Activated CD8-positive, alpha-beta memory T cell treated with anti-CD3 and anti-CD28 coated beads, Interleukin-2, amount 50 U/mL, for 1 hour (primary cell): ENCODE data around the gene FIP1L1.

Source experiments
- DNase-seq: peaks from one replicate; pipeline ENCODE4 v3.0.0-alpha.2; 2020; ENCODE audit errors: extremely low read depth

Gene FIP1L1

DNA sequence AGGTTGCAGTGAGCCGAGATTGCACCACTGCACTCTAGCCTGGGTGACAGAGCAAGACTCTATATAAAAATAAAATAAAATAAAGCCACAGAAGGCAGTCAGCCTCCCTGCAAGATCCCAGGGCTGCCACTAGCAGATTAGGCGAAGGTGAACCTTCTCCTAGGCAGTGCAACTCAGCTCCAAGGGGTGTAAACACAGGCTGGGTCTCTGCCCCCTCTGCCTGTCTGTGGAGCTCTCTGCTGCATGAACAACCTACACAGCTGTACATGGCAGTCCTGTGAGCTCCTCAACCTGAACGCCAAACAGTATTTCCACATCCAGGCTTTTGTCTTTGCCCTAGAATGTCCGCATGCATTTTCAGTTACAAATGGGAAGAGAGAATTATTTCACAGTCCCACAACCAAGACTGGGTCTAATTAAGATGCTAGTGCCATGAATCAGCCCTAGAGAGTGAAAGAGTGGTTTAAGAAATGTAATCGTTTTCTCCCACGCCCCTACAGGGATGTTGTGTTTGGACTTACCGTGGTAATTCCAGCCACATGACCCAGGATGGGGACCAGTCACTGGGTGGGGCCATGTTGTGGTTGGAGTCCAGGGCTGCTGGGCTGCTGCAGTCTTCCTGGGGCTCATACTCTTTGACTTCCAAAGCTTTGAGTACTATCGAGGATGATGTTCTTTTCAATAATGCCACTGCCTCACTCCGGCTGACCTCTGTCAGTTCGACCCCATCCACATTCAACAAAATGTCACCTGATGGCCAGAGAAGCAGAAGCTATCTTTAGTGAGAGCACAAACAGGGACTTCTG is 99.0 kb downstream of the FIP1L1 start:
- DNase-seq: no peak

DNA sequence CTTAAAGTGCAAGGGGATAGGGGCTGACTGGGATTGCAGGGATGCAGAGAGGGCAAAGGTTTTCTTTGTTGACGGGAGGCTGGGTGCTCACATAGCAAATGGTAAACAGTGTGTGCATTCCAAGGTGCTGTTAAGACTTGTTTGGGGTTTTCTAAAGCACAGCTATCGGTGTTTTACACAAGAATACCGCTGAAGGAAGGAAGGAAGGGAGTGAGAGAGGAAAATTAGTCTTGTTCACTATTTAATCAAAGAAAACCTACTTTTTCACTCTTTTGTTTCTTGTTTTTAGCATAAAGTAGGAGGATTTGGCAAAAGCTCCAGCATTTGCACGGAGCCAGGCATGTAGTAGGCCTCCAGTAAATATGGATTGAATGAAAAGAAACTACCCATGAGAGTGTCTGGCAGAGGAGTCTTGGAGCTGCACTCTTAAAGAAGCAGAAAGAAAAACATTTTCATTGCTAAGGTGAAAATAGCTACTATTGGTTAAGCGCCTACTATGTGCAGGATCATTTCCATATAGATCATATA is 99.7 kb downstream of the FIP1L1 start:
- DNase-seq: no peak

DNA sequence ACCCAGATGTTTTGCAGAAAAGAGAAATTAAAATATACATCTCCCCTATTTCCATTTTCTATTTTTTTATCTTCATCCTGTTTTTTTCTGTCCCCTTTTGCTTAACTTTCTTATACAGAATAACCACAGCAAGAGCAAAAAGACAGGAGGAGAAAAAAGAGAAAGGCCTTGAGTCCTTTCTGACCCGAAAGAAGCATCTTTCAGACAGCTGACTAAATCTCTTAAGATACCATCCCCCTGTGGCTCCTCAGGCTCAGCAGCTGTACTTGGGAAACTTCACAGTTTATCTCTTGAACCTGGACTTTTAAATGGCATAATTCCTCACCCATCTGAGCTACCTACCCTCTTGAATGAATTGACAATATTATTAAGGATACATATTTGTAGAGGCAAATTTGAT is 100.2 kb downstream of the FIP1L1 start:
- DNase-seq: no peak

DNA sequence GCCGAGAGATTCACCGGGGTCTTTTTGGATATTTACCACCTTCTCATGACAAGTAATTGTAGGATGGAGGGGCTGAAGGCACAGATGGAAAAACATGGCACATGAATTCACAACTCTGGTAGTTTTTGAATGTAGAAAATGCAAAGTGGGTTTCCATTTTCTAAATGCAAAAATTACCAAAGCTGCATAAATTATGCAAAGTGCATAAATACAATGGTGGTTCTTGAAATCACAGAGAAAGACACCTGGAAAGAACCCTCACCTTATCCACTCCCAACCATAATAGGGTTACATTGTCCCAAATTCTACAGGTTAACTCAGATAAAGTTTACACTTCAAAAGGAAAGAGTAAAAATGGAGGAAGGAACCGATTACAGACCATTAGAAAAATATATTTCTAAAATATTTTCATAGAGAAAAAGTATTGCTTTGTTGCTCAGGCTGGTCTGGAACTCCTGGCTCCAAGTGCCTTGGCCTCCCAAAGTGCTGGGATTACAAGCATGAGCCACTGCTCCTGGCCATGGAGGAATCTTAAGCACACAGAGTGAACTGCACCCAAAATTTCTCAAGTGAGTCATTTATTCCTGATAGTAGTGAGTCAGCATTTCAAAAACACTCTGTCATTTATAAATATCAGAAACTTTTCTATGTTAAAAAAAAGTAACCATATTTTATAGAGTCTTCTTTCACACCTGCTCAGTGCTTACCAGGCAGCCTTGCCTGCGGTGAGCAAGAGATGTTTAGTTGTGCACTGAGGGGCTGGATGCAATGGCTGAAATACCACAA is 101.4 kb downstream of the FIP1L1 start:
- no peak for DNase-seq

DNA sequence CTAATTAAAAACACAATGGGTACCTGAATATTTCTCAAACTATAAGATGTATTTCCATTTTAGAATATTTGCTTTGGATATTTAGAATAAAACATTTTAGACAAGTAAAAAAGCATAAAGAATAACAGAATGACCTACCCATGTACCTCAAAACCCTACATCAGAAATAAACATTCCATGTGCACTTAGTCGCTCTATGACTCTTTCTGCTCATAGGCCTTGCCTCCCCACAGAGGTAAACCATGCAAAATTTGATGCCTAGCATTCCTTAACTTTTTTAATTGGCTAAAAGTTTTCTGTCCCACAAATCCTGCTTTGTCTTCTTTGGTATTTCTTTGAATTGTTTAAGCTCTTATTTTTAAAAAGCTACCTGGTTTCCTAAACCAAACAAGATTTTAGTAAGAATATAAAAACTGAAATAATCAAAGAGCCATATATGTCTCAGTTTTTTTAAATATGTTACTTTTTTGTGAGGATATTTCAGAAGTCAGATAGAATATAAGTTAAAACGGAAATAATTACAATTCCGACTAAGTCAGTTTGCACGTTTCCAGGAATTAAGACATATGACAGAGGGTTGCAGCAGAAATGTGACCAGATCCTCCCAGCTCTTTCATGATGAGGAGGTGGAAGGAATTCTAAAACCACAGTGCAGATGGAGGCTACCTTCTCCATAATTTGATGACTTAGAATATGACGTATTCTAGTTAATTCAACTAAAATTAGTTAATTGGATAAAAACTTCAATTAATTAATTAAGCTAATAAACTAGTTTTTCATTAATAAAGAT is 102.5 kb downstream of the FIP1L1 start:
- no peak for DNase-seq

DNA sequence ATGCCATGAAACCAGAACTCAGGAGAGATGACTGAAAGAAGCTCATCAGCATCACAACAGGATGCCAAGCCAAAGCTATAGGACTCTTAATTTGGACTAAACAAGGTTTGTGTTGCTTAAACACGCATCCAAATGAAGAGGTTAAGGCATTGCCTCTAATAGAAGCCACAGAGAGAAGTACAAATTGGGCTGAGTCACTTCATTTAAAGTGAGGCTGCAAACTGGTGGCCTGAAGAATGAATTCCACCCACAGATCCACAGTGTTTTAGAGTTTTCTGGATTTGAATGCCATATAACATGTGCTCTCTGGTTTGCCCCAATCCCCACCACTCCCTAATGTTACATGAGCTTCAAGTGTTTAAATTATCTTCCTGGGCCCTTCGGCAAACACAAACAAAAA is 103.5 kb downstream of the FIP1L1 start:
- no peak for DNase-seq

DNA sequence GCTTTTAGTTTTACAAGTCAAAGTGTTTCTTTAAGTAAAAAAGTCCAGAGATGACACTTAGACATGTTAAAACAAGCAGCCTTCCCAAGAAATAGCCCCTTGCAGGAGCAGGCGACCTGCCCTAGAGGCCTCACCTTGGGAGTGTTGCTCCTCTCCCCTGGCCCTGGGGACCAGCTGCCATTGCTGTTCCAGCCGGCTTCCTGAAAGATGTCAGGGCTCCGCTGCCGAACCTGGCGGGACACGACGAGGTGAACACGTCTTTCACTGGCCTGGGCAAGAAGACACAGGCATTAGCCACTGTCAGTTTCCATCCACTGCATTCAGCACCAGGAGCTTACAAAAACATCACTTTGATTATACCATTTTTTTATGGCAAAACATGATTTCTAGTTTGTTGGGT is 104.1 kb downstream of the FIP1L1 start:
- DNase-seq: no peak

DNA sequence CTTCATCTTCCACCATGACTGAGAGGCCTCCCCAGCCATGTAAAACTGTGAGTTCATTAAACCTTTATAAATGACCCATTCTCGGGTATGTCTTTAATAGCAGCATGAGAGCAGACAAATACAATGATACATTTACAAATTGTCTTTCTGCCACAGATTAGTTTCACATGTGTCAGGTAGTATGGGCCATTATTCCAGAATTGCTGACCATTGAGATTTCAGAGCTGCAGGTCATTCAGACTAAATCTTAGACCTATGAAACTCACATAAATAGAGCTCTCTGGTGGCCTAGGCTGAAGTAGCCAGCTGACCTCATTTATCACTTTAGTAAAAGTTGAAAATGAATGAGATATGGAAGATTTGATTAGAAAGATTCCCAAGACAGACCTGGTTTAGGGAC is 105.8 kb downstream of the FIP1L1 start:
- DNase-seq: no peak

DNA sequence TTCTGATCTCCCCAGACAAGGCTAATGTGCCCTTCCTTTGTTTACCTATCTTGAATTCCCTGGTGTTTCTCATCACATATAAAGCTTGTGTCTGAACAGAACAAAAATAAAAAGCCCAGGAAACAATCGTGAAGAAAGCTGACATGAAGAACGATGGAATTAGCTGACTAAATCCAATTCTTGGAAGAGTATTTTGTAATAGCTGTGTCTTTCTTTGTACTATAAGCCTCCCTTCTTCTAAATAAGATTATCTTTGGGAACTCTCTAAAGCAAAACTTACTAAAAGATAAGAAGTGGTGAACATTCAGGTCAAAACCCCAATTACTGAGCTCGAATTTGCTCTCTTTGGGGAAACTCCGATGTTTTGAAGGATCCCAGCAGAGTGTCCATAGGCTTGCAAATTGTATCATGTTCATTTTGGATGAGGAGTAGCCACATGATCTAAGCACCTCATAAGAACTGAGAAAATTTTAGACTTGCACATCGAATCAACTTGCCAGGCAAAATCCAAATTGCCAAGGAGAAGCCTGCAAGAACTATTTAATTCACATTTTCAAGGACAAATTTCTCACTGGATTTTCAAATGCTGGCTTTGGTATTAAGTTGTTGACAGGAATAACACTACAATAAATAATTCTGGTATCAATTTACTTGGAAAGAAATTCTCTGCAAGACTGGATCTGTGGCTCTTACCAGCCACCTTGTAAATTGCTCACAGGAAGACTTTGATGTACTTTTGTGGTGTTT is 107.6 kb downstream of the FIP1L1 start:
- DNase-seq: no peak

DNA sequence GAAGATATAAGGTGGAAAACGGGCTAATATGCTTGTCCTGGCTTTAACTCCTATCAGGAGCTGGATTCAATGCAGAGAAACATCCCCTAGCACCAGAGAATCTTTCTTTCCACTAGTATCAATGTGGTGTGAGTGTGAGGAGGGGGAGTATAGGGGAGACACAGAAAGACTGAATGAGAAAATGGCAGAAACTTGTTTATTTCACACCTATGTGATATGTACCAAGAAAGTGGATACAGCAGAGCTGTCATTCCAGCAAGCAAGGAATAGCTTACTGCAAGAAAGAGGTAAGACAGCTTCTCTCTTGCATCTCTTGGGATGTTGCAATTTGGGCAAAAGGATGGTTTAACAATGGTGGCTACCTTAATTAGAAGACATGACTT is 108.2 kb downstream of the FIP1L1 start:
- no peak for DNase-seq

DNA sequence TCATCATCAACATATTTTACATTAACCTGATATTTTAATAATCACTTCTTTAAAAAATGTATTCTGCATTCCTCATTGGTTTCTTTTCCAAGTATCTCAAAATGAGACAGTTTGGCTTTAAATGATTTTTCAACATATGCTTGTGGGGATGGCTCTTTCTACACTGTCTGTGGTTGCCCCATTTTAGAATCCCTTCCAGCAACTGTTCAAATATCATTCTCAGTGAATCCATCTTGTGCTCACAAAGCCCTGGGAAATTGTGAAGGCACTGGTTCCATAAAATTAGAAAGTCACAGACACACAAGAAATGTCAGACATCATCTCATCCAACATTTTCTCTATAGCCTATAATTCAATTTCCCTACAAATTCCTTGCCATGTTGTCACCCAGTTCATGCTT is 110.3 kb downstream of the FIP1L1 start:
- DNase-seq: no peak

DNA sequence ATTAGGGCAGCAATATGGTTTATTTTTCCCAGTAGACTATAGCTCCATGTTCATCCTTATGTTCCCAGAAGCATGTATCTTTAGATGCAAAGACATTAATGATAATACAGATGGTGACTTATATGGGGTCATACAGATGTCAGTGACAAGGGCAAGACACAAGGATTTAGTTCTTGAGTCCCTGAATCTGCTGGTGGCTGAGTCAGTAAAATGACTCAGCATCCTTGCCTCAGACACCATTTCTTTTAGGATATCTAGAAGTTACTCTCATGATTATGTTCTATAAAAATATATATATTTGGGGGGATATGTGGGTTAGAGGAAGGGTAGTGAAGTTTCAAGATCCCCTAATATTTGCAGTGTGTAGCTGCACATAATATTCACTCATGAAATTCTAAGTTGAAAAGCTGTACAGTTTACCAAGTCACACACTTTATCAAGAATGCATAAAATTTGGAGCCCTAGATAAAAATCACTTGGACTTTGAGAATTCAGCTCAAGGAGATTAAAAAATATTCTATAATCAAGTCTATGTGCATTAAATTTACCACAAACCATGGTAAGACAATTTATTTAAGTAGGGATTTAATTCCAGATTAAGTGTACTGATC is 111.9 kb downstream of the FIP1L1 start:
- no peak for DNase-seq

DNA sequence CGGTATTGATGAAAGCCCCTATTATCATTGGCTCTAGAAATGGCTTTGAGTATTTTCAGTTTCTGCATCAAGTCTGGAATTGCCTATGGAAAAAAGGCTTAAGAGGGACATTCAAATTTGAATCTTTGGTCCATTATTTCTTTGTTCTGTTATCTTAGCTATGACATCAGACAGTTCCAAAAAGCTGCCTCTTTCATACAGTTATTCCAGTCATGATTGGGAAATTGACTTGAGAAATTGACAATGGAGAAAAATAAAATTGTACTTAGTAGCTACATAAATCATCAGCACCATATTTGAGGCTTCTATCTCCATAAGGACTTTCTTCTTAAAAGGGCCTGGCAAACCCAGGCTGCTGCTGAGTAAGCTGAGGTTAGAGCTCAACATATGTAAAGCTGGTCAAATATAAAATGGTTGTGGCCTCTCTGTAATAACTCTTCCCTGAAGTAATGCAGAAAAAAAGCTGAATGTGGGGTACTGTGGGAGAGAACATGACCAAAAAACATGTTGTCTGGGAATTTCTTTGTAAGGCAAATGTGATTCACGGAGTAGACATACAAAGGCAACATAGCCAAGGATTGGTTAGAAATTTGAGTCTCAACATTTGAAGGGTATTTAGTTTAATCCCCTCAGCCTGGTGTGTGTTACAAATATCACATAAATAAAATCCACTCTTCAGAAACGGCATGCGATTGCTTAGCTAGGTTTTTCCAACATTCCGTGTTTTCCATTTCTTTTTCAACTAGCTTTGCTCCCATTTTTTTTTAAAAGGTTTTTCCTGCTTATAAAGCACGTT is 112.9 kb downstream of the FIP1L1 start:
- DNase-seq: no peak

DNA sequence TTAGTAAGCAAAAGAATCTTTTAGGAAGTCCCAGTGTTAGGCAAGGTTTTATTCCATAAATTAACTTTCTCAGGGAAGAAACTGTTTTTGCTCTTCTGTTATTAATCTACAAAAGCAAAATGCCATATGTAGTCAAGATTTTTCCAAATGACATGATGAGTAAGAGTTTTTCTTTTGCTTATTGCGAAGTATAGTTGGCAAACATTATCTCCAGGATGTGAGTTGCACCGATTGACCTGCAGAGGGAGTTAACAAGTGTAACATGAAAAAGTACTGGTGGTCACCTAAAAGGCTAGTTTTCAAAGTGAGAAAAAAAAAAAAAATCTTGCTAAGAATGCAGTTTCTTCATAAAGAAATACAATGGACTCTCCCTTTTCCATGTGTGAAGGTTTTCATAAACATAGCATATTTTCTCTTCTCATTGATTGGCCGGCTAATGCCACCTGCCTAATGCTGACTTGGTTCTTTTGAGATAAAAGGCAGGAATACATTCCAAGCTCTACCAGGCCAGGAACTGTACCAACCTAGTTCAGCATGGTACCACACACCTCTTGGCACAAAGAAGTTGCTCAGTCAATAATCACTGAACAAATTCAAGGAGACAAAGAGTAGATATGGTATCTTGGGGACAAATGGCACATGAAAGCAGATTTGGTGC is 113.7 kb downstream of the FIP1L1 start:
- DNase-seq: no peak

DNA sequence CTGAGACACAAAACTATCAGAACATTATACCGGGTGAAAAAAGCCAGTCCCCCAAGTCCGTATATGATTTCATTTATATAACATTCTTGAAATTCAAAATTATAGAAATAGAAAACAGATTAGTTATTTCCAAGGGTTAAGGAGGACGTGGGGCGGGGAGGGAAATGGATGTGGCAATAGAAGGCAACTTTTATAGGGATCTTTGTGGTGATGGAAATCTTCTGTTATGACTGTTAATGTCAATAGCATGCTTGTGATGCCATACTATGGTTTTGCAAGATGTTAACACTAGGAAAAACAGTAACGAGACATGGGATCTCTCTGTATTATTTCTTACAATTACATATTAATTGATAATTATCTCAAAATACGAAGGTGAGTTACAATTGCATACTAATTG is 117.4 kb downstream of the FIP1L1 start:
- DNase-seq: no peak

DNA sequence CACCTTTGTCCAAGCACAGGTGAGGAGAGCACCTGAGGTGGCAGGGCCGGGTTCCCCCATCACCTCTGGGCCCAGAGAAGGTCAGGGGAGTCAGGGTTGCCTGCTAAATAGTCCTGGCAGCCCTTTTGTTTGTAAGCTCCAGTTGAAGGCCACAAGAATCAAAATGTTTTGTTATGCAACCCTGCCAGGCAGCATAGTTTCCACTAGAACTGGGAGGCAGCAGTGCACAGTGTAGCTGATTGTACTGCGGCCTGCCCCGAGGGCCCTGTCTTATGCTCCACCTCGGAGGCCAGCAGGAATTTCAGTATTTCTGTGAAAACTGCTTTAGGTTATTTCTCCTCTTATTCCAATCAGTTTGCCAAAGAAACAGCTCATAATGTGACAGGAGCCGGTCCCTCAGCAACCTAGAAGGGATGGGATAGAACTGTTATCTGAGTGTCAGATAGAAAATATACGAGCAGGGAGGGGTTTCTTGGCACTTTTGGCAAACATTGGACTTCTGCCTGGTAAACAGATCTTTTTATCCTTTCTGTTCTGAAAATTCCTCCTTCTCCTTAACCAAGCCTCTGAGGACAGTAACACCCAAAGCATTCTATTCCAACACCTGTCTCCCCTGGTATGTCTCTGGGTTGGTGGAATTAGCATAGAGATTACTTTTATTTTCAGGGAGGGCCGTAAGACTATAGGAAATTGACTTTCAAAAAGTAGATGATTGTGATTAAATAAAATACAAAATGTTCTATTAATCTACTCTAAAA is 120.2 kb downstream of the FIP1L1 start:
- DNase-seq: no peak

DNA sequence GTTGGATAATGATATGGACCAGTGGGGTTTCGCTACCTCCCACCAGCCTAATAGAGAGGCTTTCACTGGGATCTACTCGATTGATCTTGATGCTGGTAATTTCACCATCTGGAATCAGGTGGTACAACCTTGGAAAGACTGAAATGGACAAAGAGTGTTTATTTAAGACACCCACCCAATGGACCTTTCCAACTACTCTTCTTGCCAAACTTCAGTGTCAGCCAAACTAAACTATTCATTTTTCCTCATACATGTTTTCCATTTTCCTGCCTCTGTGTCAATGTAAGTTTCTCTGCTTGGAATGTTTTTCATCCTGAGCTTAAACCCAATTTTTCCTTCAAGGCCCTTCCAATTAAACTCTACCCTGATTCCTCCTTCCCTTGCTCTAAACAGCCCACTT is 121.3 kb downstream of the FIP1L1 start:
- no peak for DNase-seq

DNA sequence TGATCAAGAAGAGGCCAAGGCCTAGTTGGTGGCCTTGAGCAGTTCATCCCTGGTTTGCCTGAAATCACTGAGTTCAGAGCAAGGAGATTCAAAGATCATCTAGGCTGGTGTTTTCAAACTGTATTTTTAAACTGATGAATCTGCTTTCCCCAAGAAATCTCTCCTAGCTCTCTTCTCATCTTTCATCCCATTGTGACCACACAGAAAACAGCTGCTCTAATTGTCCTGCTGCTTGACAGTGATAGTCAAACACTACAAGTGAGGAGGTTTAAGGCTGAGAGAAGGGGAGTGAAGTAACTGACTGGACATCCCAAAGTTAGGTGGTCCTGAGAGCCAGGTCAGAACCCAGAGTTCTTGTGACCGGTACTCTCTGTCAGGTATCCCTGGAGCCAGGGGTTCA is 122.3 kb downstream of the FIP1L1 start:
- no peak for DNase-seq

DNA sequence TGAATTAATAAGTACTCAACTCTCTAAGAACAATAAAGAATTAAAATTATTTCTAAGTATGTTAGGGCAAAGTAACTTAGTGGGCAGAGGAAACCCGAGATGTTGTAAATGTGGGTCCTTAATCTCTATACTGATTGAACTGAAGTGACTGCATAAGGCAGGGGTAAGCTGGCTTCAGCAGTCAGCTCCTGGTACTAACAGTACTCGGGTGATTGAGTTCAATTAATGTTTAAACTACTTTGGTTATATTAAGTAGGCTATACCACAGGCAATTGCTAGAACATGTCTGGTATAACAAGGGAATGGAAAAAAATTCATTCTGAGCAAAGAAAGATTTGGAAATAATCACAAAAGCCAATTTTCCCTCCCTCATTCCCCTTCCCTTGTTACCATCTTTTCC is 123.1 kb downstream of the FIP1L1 start:
- no peak for DNase-seq
